OCI-LY7 (cell line): ENCODE data around the gene SMIM9. TPM values are rescaled to one million over a fixed set of nuclear protein-coding genes. Genes with fewer than 3 reads are reported as not detected.

Experiments
- BruUV-seq: library from RNA; stranded (reverse); fragments of 400-500 nt; replicated peaks from 2 replicates; lab custom pipeline; 2021; lab: Mats Ljungman, UMichigan
- CTCF ChIA-PET: fragments of 300-600 bp; sonication (Branson Sonifier 250); formaldehyde crosslinking; loops from one replicate; lab custom pipeline; 2022; ENCODE audit warnings: antibody characterized with exemption; ENCODE audit not compliant: unreplicated experiment; lab: Charles Lee
- POLR2A ChIA-PET: fragments of 300-600 bp; sonication (Branson Sonifier 250); formaldehyde crosslinking; loops from one replicate; lab custom pipeline; 2022; ENCODE audit warnings: antibody characterized with exemption; lab: Charles Lee
- DNase-seq: peaks from one replicate; pipeline ENCODE4 v3.0.0-alpha.2; 2015; ENCODE audit warnings: low spot score
- H2AFZ ChIP-seq: fragments of 200-600 bp; sonication (generic), shearing (Covaris generic); 2 replicates; pipeline ENCODE4 v1.6.1; 2014; ENCODE audit warnings: mild to moderate bottlenecking, antibody characterized with exemption, low read length, moderate library complexity
- H3K27ac ChIP-seq: fragments of 200-600 bp; sonication (generic); 2 replicates; pipeline ENCODE4 v1.5.1; 2014; ENCODE audit warnings: mixed run types, low read depth, mild to moderate bottlenecking, moderate library complexity, low read length, inconsistent platforms; ENCODE audit not compliant: poor library complexity, severe bottlenecking
- H3K36me3 ChIP-seq: fragments of 200-600 bp; sonication (generic); 2 replicates; pipeline ENCODE4 v1.6.1; 2014; ENCODE audit warnings: mild to moderate bottlenecking, antibody characterized with exemption, low read length, moderate library complexity, mixed read lengths; ENCODE audit not compliant: insufficient read depth
- H3K4me1 ChIP-seq: fragments of 200-600 bp; sonication (generic); 2 replicates; pipeline ENCODE4 v1.5.1; 2014; ENCODE audit warnings: mild to moderate bottlenecking, low read length; ENCODE audit not compliant: insufficient read depth, poor library complexity, severe bottlenecking
- H3K4me2 ChIP-seq: fragments of 200-600 bp; sonication (generic); 2 replicates; pipeline ENCODE4 v1.6.1; 2014; ENCODE audit warnings: mild to moderate bottlenecking, low read length
- H3K4me3 ChIP-seq: fragments of 200-600 bp; sonication (generic); 2 replicates; pipeline ENCODE4 v1.5.1; 2014; ENCODE audit warnings: mild to moderate bottlenecking, low read depth, low read length; ENCODE audit not compliant: poor library complexity, severe bottlenecking
- H3K79me2 ChIP-seq: fragments of 200-600 bp; sonication (generic); 2 replicates; pipeline ENCODE4 v1.6.1; 2016; ENCODE audit warnings: low read depth, mild to moderate bottlenecking, low read length, moderate library complexity, mixed read lengths; ENCODE audit not compliant: insufficient read depth
- H3K9me2 ChIP-seq: fragments of 200-600 bp; sonication (generic); 2 replicates; pipeline ENCODE4 v1.6.1; 2016; ENCODE audit warnings: mild to moderate bottlenecking, low read length, mixed read lengths; ENCODE audit not compliant: insufficient read depth
- H3K9me3 ChIP-seq: fragments of 200-600 bp; sonication (generic); 2 replicates; pipeline ENCODE4 v1.6.1; 2014; ENCODE audit warnings: mild to moderate bottlenecking, mixed run types, low read length, mixed read lengths
- H4K20me1 ChIP-seq: fragments of 200-600 bp; sonication (generic); 2 replicates; pipeline ENCODE4 v1.6.1; 2014; ENCODE audit warnings: mild to moderate bottlenecking, antibody characterized with exemption, low read length, moderate library complexity, mixed read lengths; ENCODE audit not compliant: insufficient read depth
- EZH2phosphoT487 ChIP-seq: fragments of 200-600 bp; sonication (generic); IDR thresholded peaks from 2 replicates; pipeline ENCODE4 v1.6.1; 2018; ENCODE audit warnings: low read depth, borderline replicate concordance, mild to moderate bottlenecking, mixed run types, antibody characterized with exemption, low read length, moderate library complexity, mixed read lengths
- intact Hi-C: fragments of 100-400 bp; cut with micrococcal nuclease; formaldehyde crosslinking; loops from one replicate; pipeline ENCODE4 v1.10.0; 2022; ENCODE audit not compliant: unreplicated experiment
- total RNA-seq, 2 experiments: library from RNA; depleted of rRNA in 1 of 2; stranded (reverse); fragments of >200 nt in 1 of 2; shearing (Covaris generic) in 1 of 2; gene quantifications; 2 replicates each; pipeline ENCODE4 v1.2.3, GENCODE V29; 2014 to 2022
- TF ChIP-seq, protein P1 (sequence below): fragments of 200-600 bp; sonication (generic); conservative IDR thresholded peaks from 2 replicates; pipeline ENCODE4 v1.5.1; 2014; ENCODE audit warnings: mild to moderate bottlenecking, antibody characterized with exemption, low read length, moderate library complexity, mixed read lengths

Gene SMIM9
- total RNA-seq, 2 experiments from 2014 or later: not detected

GRCh38 chrX:154824638-154825037 lies 9.8 kb downstream of the SMIM9 start:
- intact Hi-C loops: no loop called here
- no peak overlapping the region for H3K4me3 ChIP-seq
- H3K27ac ChIP-seq: no peak overlapping the region
- H3K4me2 ChIP-seq: no peak overlapping the region
- no TSS peak for BruUV-seq
- no peaks in the 10 kb centered on the region for H3K36me3 ChIP-seq
- no peak for DNase-seq
- H3K9me2 ChIP-seq: no peaks in the 10 kb centered on the region
- H3K9me3 ChIP-seq: no peaks in the 10 kb centered on the region
- TF ChIP-seq EZH2phosphoT487: no peak
- TF ChIP-seq, protein P1, sequence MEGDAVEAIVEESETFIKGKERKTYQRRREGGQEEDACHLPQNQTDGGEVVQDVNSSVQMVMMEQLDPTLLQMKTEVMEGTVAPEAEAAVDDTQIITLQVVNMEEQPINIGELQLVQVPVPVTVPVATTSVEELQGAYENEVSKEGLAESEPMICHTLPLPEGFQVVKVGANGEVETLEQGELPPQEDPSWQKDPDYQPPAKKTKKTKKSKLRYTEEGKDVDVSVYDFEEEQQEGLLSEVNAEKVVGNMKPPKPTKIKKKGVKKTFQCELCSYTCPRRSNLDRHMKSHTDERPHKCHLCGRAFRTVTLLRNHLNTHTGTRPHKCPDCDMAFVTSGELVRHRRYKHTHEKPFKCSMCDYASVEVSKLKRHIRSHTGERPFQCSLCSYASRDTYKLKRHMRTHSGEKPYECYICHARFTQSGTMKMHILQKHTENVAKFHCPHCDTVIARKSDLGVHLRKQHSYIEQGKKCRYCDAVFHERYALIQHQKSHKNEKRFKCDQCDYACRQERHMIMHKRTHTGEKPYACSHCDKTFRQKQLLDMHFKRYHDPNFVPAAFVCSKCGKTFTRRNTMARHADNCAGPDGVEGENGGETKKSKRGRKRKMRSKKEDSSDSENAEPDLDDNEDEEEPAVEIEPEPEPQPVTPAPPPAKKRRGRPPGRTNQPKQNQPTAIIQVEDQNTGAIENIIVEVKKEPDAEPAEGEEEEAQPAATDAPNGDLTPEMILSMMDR: no peak
- H3K4me1 ChIP-seq: peaks cover 15% of the 10 kb centered on the region
- CTCF ChIA-PET: no interaction called here
- no peaks in the 10 kb centered on the region for H4K20me1 ChIP-seq
- POLR2A ChIA-PET: no interaction called here
- no peak overlapping the region for H2AFZ ChIP-seq
- H3K79me2 ChIP-seq: no peaks in the 10 kb centered on the region

DNA sequence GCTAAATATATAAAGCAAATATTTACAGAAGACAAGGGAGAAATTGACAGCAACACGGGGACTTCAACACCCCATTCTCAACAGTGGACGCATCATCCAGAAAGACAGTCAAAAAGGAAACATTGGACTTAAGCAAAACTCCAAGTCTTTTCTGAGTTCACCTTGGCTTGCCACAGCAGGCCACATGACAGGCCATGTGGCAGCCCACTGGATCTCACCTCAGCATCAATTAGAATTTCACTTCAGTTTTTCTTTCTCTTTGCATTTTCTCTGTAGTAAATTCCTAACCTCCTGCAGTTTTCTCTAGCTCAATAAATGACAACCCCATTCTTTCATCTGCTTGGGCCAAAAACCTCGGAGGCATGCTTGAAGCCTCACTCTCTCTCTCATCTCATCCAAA lies 12.4 kb downstream of the SMIM9 start:
- Histone ChIP-seq H2AFZ (no peak overlapping the region), H3K4me2 (no peak overlapping the region), H3K9me2 (no peaks in the 10 kb centered on the region), H3K27ac (no peak overlapping the region), H3K9me3 (no peaks in the 10 kb centered on the region), H3K4me1 (peaks cover 10% of the 10 kb centered on the region), H3K4me3 (no peak overlapping the region), H4K20me1 (no peaks in the 10 kb centered on the region), H3K79me2 (no peaks in the 10 kb centered on the region), H3K36me3 (no peaks in the 10 kb centered on the region)
- no peak for TF ChIP-seq EZH2phosphoT487
- TF ChIP-seq, protein P1: no peak
- BruUV-seq: no TSS peak
- ChIA-PET POLR2A (interaction anchor here (1.5 kb wide), 1 partner anchor 55 kb away, joined by 3 read pairs; no protein-coding TSS in a partner anchor), CTCF (no interaction called here)
- no peak for DNase-seq
- intact Hi-C loops: no loop called here

DNA sequence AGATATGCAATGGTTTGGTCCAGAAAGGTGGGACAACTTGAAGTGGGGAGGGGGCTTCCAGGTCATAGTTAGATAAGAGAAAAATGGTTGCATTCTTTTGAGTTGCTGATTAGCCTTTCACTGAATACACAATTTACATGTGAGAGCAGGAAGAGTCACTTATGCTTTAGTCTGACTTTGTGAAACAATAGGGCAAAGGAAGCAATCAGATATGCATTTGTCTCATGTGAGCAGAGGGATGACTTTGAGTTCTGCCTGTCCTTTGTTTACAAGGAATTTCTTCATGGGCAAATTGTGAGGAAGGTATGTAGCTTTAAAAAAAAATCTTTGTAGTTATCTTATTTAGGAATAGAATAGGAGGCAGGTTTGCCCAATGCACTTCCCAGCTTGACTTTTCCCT lies 12.9 kb downstream of the SMIM9 start:
- BruUV-seq: no TSS peak
- DNase-seq: no peak
- TF ChIP-seq, protein P1: no peak
- no peak for TF ChIP-seq EZH2phosphoT487
- Histone ChIP-seq H3K9me3 (no peaks in the 10 kb centered on the region), H4K20me1 (no peaks in the 10 kb centered on the region), H3K79me2 (no peaks in the 10 kb centered on the region), H3K4me1 (peaks cover 10% of the 10 kb centered on the region), H3K36me3 (no peaks in the 10 kb centered on the region), H3K9me2 (no peaks in the 10 kb centered on the region), H3K4me2 (no peak overlapping the region), H3K27ac (no peak overlapping the region), H3K4me3 (no peak overlapping the region), H2AFZ (no peak overlapping the region)
- CTCF ChIA-PET: interaction anchor here (1.1 kb wide), 1 partner anchor 9 kb away, joined by 3 read pairs; no protein-coding TSS in a partner anchor
- intact Hi-C loops: no loop called here
- POLR2A ChIA-PET: interaction anchor here (1.5 kb wide), 1 partner anchor 55 kb away, joined by 3 read pairs; no protein-coding TSS in a partner anchor
